Epithelial cell of esophagus (primary cell): ENCODE measurements around the gene UTS2.

Source experiments
- DNase-seq: peaks from one replicate; pipeline ENCODE4 v3.0.0; 2010; ENCODE audit warnings: low read depth
- H3K4me3 ChIP-seq: 2 replicates; pipeline ENCODE4 v1.5.1; 2011; ENCODE audit warnings: mild to moderate bottlenecking, low read length, control low read depth
- CTCF ChIP-seq: IDR thresholded peaks from 2 replicates; pipeline ENCODE4 v1.5.1; 2011; ENCODE audit warnings: low read depth, mild to moderate bottlenecking, low read length, control low read depth, inconsistent platforms; ENCODE audit not compliant: insufficient read depth; ENCODE audit errors: missing control alignments

Gene UTS2

GRCh38 chr1:7863756-7864328 lies 11.0 kb upstream of the UTS2 start:
- no peak for TF ChIP-seq CTCF
- no peak overlapping the region for H3K4me3 ChIP-seq
- no peak for DNase-seq

GRCh38 chr1:7862211-7863060 lies 9.6 kb upstream of the UTS2 start:
- no peak for DNase-seq
- TF ChIP-seq CTCF = no peak
- H3K4me3 ChIP-seq = no peak overlapping the region

GRCh38 chr1:7861452-7861851 lies 8.6 kb upstream of the UTS2 start:
- TF ChIP-seq CTCF = no peak
- DNase-seq = no peak
- H3K4me3 ChIP-seq = no peak overlapping the region

GRCh38 chr1:7860130-7860529 lies 7.3 kb upstream of the UTS2 start:
- no peak overlapping the region for H3K4me3 ChIP-seq
- no peak for TF ChIP-seq CTCF
- DNase-seq = no peak

- TF ChIP-seq CTCF = no peak
- no peak overlapping the region for H3K4me3 ChIP-seq
- no peak for DNase-seq
Measured at GRCh38 chr1:7859406-7859805, 6.5 kb upstream of the UTS2 start.

GRCh38 chr1:7857985-7858384 lies 5.1 kb upstream of the UTS2 start:
- no peak for DNase-seq
- no peak overlapping the region for H3K4me3 ChIP-seq
- no peak for TF ChIP-seq CTCF

GRCh38 chr1:7857000-7857399 lies 4.1 kb upstream of the UTS2 start:
- no peak for TF ChIP-seq CTCF
- no peak for DNase-seq
- no peak overlapping the region for H3K4me3 ChIP-seq
